ENCODE measurements around the gene DCANP1.
"Not testable (repeated sequence)": the region's sequence is repeated elsewhere in the genome, so short reads cannot be mapped to it uniquely, and the experiment has no call there.

The DCANP1 gene

DNA sequence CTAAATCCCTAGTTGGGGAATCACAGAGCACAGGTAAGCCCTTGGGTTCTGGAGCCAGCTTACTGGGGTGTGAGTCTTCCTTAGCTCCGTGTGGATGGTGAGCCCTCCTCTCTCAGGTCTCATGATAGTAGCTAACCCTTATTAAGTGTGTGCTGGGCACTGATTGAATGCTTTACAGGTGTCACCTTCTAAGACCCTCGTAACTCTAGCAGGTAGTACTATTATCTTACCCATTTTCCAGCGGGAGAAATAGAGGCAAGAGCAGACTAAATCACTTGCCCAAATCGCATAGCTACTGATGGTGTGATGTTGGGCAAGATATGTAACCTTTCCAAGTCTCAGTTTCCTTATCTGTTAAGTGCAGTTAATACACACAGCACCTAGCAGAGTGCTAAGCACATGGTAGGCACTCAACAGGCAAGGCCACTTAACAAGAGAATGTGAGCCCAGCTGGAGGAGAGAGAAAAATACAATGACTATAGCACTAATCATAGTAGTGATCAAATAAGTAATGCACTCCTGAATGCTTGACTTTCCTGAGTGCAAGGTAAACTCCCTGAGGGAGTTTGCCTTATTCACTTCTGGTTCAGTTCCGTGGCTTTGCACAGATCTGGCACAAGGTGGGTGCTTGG is at the start of gene DCANP1:
TSS of gene DCANP1 (minus strand) at position 51 of the 632 bp plus-strand sequence. CDS start 240 bp downstream, outside the sequence.
- no peak for DNase-seq (ENCODE audit: low read depth in 2 of 2)

DNA sequence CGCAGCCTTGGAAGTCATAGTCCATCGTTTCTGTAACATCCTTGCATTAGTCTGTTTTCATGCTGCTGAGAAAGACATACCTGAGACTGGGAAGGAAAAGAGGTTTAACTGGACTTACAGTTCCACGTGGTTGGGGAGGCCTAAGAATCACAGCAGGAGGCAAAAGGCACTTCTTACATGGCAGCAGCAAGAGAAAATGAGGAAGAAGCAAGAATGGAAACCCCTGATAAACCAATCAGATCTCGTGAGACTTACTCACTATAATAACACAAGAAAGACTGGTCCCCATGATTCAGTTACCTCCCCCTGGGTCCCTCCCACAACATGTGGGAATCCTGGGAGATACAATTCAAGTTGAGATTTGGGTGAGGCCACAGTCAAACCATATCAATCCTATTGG is 48.4 kb upstream of the DCANP1 start:
- DNase-seq (ENCODE audit: low read depth in 2 of 2), result not testable (repeated sequence)

- no peak for DNase-seq (ENCODE audit: low read depth in 2 of 2)
Observed at GRCh38 chr5:135494196-135494595, 47.0 kb upstream of the DCANP1 start.

GRCh38 chr5:135493406-135494180 is 46.4 kb upstream of the DCANP1 start:
- no peak for DNase-seq (ENCODE audit: low read depth in 2 of 2)

DNA sequence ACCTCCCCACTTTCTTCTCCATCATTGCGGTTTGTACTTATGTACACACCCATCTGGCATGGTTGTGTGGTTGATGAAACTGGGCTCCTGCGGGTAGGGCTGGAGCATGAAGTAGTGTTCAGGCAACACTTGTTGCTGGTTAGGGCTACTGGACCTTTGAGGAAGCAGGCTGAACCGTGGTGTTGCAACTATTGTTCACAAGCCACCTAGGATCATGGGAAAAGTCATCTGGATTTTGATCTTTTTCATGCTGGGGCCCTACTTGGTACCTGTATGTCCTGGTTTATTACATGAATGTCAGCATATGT is 45.1 kb upstream of the DCANP1 start:
- DNase-seq (ENCODE audit: low read depth in 2 of 2), result no peak

GRCh38 chr5:135491552-135492318 is 44.6 kb upstream of the DCANP1 start:
- DNase-seq (ENCODE audit: low read depth in 2 of 2), result no peak

DNA sequence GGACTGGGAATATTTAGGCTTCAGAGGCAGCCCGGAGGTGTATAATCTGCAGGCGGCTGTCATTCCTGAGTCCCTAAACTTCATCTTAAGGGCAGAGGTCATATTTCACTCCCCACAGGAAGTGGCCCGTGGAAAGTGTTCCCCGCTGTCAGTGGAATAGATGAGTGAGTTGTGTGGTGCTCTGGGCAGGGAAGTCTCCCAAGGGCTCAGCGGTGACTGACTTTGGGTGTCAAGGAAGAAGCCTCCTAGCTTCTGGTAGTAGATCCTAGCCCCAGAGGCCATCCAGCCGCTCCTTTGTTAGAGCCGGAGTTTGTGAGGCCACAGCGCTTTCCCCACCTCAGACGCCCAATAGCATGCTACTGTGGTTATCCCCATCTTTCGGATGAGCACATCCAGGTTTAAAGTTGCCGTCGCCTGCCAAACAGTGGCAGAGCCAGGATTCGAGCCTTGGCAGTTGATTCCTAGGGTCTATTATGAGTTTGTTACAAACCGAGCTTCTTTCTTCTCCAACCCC is 43.9 kb upstream of the DCANP1 start:
- no peak for DNase-seq (ENCODE audit: low read depth in 2 of 2)

- no peak for DNase-seq (ENCODE audit: low read depth in 2 of 2)
Observed at GRCh38 chr5:135490245-135491037, 43.3 kb upstream of the DCANP1 start.

DNA sequence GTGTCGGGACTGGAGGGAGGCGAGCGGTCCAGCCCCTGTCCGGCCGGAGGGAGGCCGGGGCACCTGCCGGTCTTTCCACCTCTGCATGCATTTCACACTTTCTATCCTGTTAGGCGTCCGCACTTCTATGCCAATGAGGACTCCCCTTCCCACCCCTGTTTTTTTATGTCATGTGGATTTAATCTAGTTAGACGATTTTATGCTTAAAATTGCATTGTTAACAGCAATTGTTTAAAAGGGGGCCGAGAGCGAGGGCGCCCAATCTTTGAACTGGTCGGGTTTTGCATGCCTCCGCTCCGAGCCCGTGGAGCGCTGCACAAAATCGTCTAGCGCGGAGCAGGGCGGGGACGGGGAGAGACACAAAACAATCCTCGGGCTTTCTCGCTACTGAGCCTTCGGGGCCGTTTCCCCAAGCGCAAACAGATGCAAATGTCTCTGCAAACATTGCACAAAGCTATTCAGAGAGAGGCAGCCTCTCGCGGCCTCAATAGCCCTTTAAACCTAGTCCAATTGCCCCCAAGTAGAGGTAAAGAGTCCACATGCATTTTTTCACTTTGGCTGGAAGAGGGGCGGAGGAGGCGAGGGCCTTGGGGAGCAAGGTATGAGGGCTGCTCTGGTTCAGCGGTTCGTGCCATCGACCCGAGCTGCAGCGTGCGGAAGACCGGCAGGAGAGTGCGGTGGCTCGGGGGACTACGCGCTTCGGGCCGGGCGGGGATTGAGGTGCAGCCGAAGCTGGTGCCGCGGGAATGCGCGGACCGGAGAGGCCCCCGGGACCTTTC is 42.5 kb upstream of the DCANP1 start:
- no peak for DNase-seq (ENCODE audit: low read depth in 2 of 2)

DNA sequence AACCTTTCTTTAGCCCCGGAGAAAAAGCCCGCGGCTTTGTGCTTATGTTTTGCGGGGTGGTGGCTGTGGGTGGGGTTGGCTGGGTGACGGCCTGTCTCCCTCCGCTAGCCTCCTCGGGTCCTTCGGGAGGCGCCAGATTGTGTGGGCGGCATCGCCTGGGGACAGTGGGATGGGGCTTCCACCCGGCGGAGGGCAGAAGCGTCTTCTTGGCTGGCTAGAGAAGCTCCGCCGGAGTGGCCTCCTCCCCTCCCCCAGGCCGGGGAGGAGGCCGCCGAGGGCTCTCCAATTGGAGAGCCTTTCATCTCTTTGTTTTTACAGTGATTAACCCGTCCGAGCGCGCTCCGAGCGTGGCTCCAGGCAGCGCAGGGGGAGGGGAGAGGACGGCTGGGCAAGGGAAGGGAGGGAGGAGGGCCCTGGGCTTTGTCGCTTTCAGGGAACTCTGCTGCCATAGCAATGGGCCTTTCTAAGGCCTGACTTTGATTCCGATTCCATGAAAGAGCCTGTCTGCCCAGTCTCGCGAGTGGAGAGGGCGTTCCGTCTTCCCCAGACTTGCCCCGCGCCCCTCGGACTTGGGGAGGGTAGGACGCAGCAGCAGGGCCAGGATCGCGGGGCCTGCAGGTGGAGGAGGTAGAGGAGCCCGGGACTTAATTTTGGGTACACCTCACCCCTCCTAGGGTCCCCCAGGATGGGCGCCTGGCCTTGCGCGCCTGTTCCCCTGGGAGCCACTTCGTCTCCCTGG is 41.7 kb upstream of the DCANP1 start:
- no peak for DNase-seq (ENCODE audit: low read depth in 2 of 2)

DNA sequence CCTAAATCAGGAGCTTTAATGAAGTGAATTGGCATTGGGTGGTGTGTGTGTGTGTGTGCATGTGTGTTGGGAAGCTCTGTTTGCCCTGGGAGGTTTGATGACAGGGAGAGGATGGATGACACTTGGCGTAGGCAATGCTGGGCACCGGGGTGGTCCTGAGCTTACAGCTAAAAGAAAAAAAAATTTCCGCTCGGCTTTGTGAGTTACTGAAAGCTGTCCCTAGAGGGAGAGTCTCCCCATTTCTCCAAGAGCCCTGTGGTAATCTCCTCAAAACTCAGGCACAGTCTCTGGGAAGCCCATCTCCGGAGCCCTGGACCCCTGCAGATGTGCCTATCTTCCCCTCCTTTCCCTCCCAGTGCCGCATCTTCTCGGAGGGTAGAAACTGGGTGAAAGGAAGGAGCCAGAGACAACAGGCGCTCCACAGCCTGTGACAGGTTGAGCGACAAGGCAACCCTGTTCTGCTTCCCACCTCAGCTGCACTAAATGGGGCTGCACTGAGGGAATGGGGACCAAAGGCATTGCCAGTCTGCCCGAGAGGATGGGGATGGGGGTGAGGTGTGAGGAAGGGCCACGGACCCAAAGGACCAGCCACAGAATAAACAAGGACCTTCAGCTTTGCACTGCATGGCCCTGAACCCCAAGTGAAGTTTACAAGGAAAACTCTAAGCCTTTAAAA is 40.8 kb upstream of the DCANP1 start:
- no peak for DNase-seq (ENCODE audit: low read depth in 2 of 2)

- DNase-seq (ENCODE audit: low read depth in 2 of 2), result no peak
Observed at GRCh38 chr5:135487037-135487395, 39.9 kb upstream of the DCANP1 start.

DNA sequence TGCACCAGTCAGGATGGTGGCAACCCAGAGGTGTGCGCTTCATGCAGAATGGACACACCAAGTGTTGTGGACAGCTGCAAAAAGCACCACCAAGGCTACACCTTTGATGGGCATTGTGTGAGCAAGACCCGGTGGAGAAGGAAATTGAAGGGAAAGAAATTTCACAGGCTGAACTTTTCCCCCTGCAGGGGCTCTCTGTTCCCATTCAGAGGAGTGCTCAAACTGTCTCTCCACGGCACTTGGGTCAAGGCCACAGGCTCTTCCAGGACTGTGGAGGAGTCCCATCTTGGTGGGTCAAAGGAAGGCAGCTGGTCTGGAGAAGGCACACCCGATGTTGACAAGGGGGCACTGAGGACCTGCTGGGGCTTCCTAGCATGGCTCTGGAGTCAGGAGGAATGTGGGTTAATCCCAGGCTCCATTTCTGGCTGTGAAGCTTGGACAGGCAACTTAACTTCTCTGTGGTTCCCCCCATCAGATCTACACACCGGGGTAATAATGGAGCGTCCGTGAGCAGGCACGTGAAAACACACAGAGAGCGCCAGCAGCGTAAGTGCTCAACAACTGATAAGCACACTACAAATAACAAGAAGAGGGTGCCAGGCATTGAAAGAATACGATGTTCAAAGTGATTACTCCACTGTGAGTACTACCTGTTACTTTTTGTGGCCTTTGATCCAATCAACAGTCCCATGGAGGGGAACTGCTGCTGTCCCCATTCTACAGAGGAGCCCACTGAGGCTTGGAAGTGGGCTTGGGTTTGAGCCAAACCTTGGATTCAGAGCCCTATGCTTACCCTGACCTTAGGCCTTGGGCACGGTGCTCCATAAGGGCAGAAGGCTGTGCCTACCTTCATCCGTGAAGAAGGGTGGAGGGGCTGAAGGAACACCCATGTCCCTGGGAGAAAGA is 39.2 kb upstream of the DCANP1 start:
- no peak for DNase-seq (ENCODE audit: low read depth in 2 of 2)

GRCh38 chr5:135484674-135485086 is 37.5 kb upstream of the DCANP1 start:
- DNase-seq (ENCODE audit: low read depth in 2 of 2), result no peak

- no peak for DNase-seq (ENCODE audit: low read depth in 2 of 2)
Observed at GRCh38 chr5:135483254-135483653, 36.1 kb upstream of the DCANP1 start.

GRCh38 chr5:135482381-135482933 is 35.3 kb upstream of the DCANP1 start:
- DNase-seq (ENCODE audit: low read depth in 2 of 2), result no peak

GRCh38 chr5:135481909-135482311 is 34.8 kb upstream of the DCANP1 start:
- DNase-seq (ENCODE audit: low read depth in 2 of 2), result no peak

- DNase-seq (ENCODE audit: low read depth in 2 of 2), result no peak
Observed at GRCh38 chr5:135481387-135481786, 34.2 kb upstream of the DCANP1 start.

Data from stimulated activated CD4-positive, alpha-beta T cell treated with anti-CD3 and anti-CD28 coated beads, Interleukin-15, amount 100 ng/mL, for 48 hours (primary cell).